Keratinocyte (primary cell): ENCODE measurements around the gene ADARB2. TPM values are rescaled to one million over a fixed set of nuclear protein-coding genes. Genes with fewer than 3 reads are reported as not detected.

Experiments
- DNase-seq: peaks from one replicate; pipeline ENCODE4 v3.0.0-alpha.2; 2011; ENCODE audit warnings: low read depth, missing footprints, low spot score
- FAIRE-seq: peaks from 2 replicates; lab custom pipeline; 2011; peaks lifted over from hg19 to GRCh38; lab: Jason Lieb, UNC
- H2AFZ ChIP-seq: 2 replicates; pipeline ENCODE4 v1.6.0; 2012; ENCODE audit warnings: low read length, control low read depth, inconsistent platforms; ENCODE audit not compliant: control insufficient read depth
- H3K27ac ChIP-seq: 2 replicates; pipeline ENCODE4 v1.5.1; 2011; ENCODE audit warnings: low read length; ENCODE audit not compliant: control insufficient read depth, insufficient read depth
- H3K27me3 ChIP-seq: 3 replicates; pipeline ENCODE4 v1.6.0; 2011; ENCODE audit warnings: low read length; ENCODE audit not compliant: control insufficient read depth, insufficient read depth; ENCODE audit errors: extremely low read depth
- H3K36me3 ChIP-seq, 2 experiments: 2 replicates in 1 of 2; 3 replicates in 1 of 2; pipeline ENCODE4 v1.5.1; 2011; ENCODE audit warnings: low read length in 2 of 2, mild to moderate bottlenecking in 1 of 2; ENCODE audit not compliant: control insufficient read depth in 2 of 2, insufficient read depth in 2 of 2; ENCODE audit errors: extremely low read depth in 1 of 2
- H3K4me1 ChIP-seq: 3 replicates; pipeline ENCODE4 v1.5.1; 2011; ENCODE audit warnings: low read length; ENCODE audit not compliant: control insufficient read depth, insufficient read depth; ENCODE audit errors: extremely low read depth
- H3K4me2 ChIP-seq: 3 replicates; pipeline ENCODE4 v1.6.0; 2011; ENCODE audit warnings: low read depth, low read length; ENCODE audit not compliant: control insufficient read depth, insufficient read depth; ENCODE audit errors: extremely low read depth
- H3K4me3 ChIP-seq, 3 experiments: fragments of 200-600 bp in 1 of 3; sonication (generic) in 1 of 3; 2 replicates in 2 of 3; 3 replicates in 1 of 3; pipeline ENCODE4 v1.5.1; 2011 to 2016; ENCODE audit warnings: low read length in 3 of 3, mild to moderate bottlenecking in 3 of 3, control low read depth in 2 of 3, inconsistent platforms in 1 of 3, low read depth in 1 of 3, mixed read lengths in 1 of 3, mixed run types in 1 of 3, moderate library complexity in 1 of 3; ENCODE audit not compliant: control insufficient read depth in 2 of 3, insufficient read depth in 2 of 3; ENCODE audit errors: extremely low read depth in 1 of 3
- H3K79me2 ChIP-seq: 2 replicates; pipeline ENCODE4 v1.6.0; 2012; ENCODE audit warnings: low read length; ENCODE audit not compliant: control insufficient read depth, insufficient read depth
- H3K9ac ChIP-seq: 3 replicates; pipeline ENCODE4 v1.6.0; 2011; ENCODE audit warnings: low read length; ENCODE audit not compliant: control insufficient read depth, insufficient read depth; ENCODE audit errors: extremely low read depth
- H3K9me1 ChIP-seq: 3 replicates; pipeline ENCODE4 v1.6.0; 2011; ENCODE audit warnings: low read length; ENCODE audit not compliant: control insufficient read depth, insufficient read depth; ENCODE audit errors: extremely low read depth
- H3K9me3 ChIP-seq: 2 replicates; pipeline ENCODE4 v1.5.1; 2012; ENCODE audit warnings: low read depth, low read length; ENCODE audit not compliant: control insufficient read depth
- H4K20me1 ChIP-seq: 3 replicates; pipeline ENCODE4 v1.6.0; 2011; ENCODE audit warnings: low read length; ENCODE audit not compliant: control insufficient read depth, insufficient read depth; ENCODE audit errors: extremely low read depth
- EZH2 ChIP-seq: IDR thresholded peaks from one replicate; pipeline ENCODE4 v1.6.1; 2012; ENCODE audit warnings: inconsistent platforms, mild to moderate bottlenecking, low read length, moderate library complexity
- dilution Hi-C: fragments of 300-500 bp; cut with MboI; formaldehyde crosslinking; loops from one replicate; pipeline ENCODE4 v1.7.0; 2020; ENCODE audit warnings: low sequenced_read_pairs; ENCODE audit not compliant: extremely low pct_ligation_motif_present
- polyA plus RNA-seq, 5 experiments: library from polyadenylated mRNA; depleted of rRNA in 3 of 5; stranded (reverse) in 3 of 5; stranded (forward) in 1 of 5; unstranded in 1 of 5; fragments of >200 nt; gene quantifications; 1 replicate in 1 of 5; 2 replicates in 3 of 5; 3 replicates in 1 of 5; pipeline versions ENCODE4 v1.2.1 to v1.2.3, GENCODE V29; 2011 to 2012; ENCODE audit warnings: missing spikeins in 2 of 5, low read depth in 1 of 5, low replicate concordance in 1 of 5
- TF ChIP-seq, protein P1 (sequence below), 3 experiments: IDR thresholded peaks in 1 of 3; conservative IDR thresholded peaks in 1 of 3; optimal IDR thresholded peaks in 1 of 3; 2 replicates in 2 of 3; 3 replicates in 1 of 3; pipeline versions ENCODE3 to v1.5.1; 2011; ENCODE audit warnings: low read length in 3 of 3, mild to moderate bottlenecking in 3 of 3, moderate library complexity in 2 of 3, control low read depth in 1 of 3, inconsistent platforms in 1 of 3; ENCODE audit not compliant: insufficient read depth in 2 of 3; ENCODE audit errors: extremely low read depth in 1 of 3

The ADARB2 gene
- polyA plus RNA-seq, 1 donor (not counting 4 experiments of a cell fraction or from before 2014, with no cell fraction given) = not detected

DNA sequence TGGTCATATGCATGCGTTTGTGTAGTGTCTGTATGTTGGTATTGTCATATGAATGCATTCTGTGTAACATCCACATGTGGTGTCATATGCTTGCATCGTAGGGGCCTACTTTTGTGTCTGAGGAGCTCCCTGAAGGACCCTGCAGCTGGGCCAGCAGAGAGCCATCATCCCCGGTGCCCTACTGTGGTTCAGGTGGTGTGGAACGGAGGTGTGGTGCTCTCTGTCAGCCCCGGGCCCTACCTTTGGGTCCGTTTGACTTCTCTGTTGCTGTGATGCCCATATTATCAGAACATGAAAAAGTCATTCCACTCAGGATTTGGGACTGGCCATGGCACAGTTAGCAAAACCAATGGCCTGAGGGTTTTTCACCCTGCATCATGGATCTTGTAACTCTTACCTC, 217.9 kb downstream of the ADARB2 start:
- H3K36me3 ChIP-seq = no peaks in the 10 kb centered on the region
- no peak overlapping the region for H3K4me3 ChIP-seq
- no peak overlapping the region for H3K9ac ChIP-seq
- no peak for DNase-seq
- FAIRE-seq = no peak
- no peaks in the 10 kb centered on the region for H3K27me3 ChIP-seq
- TF ChIP-seq EZH2 = no peak
- TF ChIP-seq, protein P1, sequence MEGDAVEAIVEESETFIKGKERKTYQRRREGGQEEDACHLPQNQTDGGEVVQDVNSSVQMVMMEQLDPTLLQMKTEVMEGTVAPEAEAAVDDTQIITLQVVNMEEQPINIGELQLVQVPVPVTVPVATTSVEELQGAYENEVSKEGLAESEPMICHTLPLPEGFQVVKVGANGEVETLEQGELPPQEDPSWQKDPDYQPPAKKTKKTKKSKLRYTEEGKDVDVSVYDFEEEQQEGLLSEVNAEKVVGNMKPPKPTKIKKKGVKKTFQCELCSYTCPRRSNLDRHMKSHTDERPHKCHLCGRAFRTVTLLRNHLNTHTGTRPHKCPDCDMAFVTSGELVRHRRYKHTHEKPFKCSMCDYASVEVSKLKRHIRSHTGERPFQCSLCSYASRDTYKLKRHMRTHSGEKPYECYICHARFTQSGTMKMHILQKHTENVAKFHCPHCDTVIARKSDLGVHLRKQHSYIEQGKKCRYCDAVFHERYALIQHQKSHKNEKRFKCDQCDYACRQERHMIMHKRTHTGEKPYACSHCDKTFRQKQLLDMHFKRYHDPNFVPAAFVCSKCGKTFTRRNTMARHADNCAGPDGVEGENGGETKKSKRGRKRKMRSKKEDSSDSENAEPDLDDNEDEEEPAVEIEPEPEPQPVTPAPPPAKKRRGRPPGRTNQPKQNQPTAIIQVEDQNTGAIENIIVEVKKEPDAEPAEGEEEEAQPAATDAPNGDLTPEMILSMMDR (optimal IDR thresholded peaks at IDR 0.05 in 1 of 3, IDR thresholded peaks at IDR 0.05 in 1 of 3, conservative IDR thresholded peaks at IDR 0.05 in 1 of 3; ENCODE audit: extremely low read depth in 1 of 3, insufficient read depth in 2 of 3, low read length in 3 of 3) = no peak
- H3K9me3 ChIP-seq = peaks cover 14% of the 10 kb centered on the region
- H3K79me2 ChIP-seq = no peaks in the 10 kb centered on the region
- dilution Hi-C loops = no loop called here
- H3K4me1 ChIP-seq = no peaks in the 10 kb centered on the region
- no peak overlapping the region for H2AFZ ChIP-seq
- no peaks in the 10 kb centered on the region for H4K20me1 ChIP-seq
- H3K27ac ChIP-seq = no peak overlapping the region
- H3K9me1 ChIP-seq = no peaks in the 10 kb centered on the region
- no peak overlapping the region for H3K4me2 ChIP-seq

DNA sequence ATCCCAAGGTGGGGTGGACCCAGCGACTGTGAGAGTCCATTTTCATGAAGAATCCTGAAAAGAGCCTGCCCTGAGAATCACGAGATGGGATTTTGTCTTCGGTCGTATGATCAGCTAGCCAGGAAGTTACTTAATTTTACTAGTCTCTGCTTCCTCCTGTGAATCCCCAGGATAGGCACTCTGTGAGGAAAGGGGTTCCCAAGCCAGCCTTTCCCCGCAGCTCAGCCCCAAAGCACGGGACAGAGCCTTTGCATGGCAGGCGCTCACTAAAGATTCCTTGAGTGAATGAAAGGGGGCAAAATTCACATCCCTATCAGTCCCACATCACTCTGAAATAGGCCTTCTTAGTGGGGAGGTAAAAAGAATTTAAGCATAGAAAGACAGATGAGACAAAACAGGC, 219.6 kb downstream of the ADARB2 start:
- Histone ChIP-seq H3K9me3 (peaks cover 18% of the 10 kb centered on the region), H3K4me2 (no peak overlapping the region), H2AFZ (no peak overlapping the region), H4K20me1 (no peaks in the 10 kb centered on the region), H3K27ac (no peak overlapping the region), H3K27me3 (no peaks in the 10 kb centered on the region), H3K79me2 (no peaks in the 10 kb centered on the region), H3K9me1 (no peaks in the 10 kb centered on the region), H3K4me1 (no peaks in the 10 kb centered on the region), H3K36me3 (no peaks in the 10 kb centered on the region), H3K4me3 (no peak overlapping the region), H3K9ac (no peak overlapping the region)
- DNase-seq = no peak
- no peak for TF ChIP-seq EZH2
- dilution Hi-C loops = no loop called here
- no peak for FAIRE-seq

- H3K27ac ChIP-seq = no peak overlapping the region
- H2AFZ ChIP-seq = no peak overlapping the region
- no peak overlapping the region for H3K4me3 ChIP-seq
- FAIRE-seq (no peak), DNase-seq (no peak)
- H3K9me1 ChIP-seq = no peaks in the 10 kb centered on the region
- no peaks in the 10 kb centered on the region for H3K36me3 ChIP-seq
- no peaks in the 10 kb centered on the region for H3K27me3 ChIP-seq
- no peaks in the 10 kb centered on the region for H3K79me2 ChIP-seq
- no peaks in the 10 kb centered on the region for H3K4me1 ChIP-seq
- dilution Hi-C loops = no loop called here
- TF ChIP-seq, protein P1 (optimal IDR thresholded peaks at IDR 0.05 in 1 of 3, IDR thresholded peaks at IDR 0.05 in 1 of 3, conservative IDR thresholded peaks at IDR 0.05 in 1 of 3; ENCODE audit: extremely low read depth in 1 of 3, insufficient read depth in 2 of 3, low read length in 3 of 3) = no peak
- TF ChIP-seq EZH2 = no peak
- H3K9ac ChIP-seq = no peak overlapping the region
- H3K4me2 ChIP-seq = no peak overlapping the region
- peaks cover 24% of the 10 kb centered on the region for H3K9me3 ChIP-seq
- no peaks in the 10 kb centered on the region for H4K20me1 ChIP-seq
Measured at GRCh38 chr10:1516492-1517165, 220.7 kb downstream of the ADARB2 start.
